ENCODE results near the gene SEC61B. TPM values are rescaled to one million over a fixed set of nuclear protein-coding genes. Genes with fewer than 3 reads are reported as not detected.

Gene SEC61B
- total RNA-seq, 4 donors from 2014 or later: 66.5 to 134 (median 84.9) TPM

GRCh38 chr9:99274495-99274894 lies 52.4 kb downstream of the SEC61B start:
- 45% methylated on average over 2 of the region's 2 CpGs for WGBS
- TF ChIP-seq POLR2A (IDR thresholded peaks at IDR 0.05): no peak
- no peaks in the 10 kb centered on the region for H3K36me3 ChIP-seq

More at GRCh38 chr9:99274495-99274894, 52.4 kb downstream of the SEC61B start:
- no peaks in the 10 kb centered on the region for H3K27me3 ChIP-seq
- DNase-seq (ENCODE audit: low spot score in 2 of 2): no peak
- no peak overlapping the region for H3K27ac ChIP-seq
- H3K9me3 ChIP-seq: no peaks in the 10 kb centered on the region
- H3K4me1 ChIP-seq: no peaks in the 10 kb centered on the region
- H3K4me3 ChIP-seq: no peak overlapping the region

Other genes starting within 250 kb of the SEC61B start
- gene TGFBR1, start 117.2 kb upstream of the SEC61B start, total RNA-seq: 10 to 100 TPM; 11.3 to 19.8 (median 14.7) TPM
- 10 to 100 TPM; 26.4 to 33.0 (median 31.5) TPM for gene ALG2, start 340 bp upstream of the SEC61B start, total RNA-seq